D721Med (cell line): ENCODE results near the gene WDR74.

Experiments used
- DNase-seq: peaks from one replicate; pipeline ENCODE4 v3.0.0; 2011; ENCODE audit warnings: low spot score; ENCODE audit not compliant: insufficient read length
- FAIRE-seq: peaks from 2 replicates; lab custom pipeline; 2011; peaks lifted over from hg19 to GRCh38; lab: Jason Lieb, UNC
- CTCF ChIP-seq: IDR thresholded peaks from 2 replicates; pipeline ENCODE4 v1.5.1; 2012; ENCODE audit warnings: mild to moderate bottlenecking, control low read depth; ENCODE audit not compliant: insufficient read depth; ENCODE audit errors: missing control alignments

The WDR74 gene

GRCh38 chr11:62794201-62794775, 45.1 kb downstream of the WDR74 start:
- TF ChIP-seq CTCF, result no peak
- no peak for FAIRE-seq
- DNase-seq, result no peak

GRCh38 chr11:62792202-62792575, 47.2 kb downstream of the WDR74 start:
- TF ChIP-seq CTCF, result no peak
- FAIRE-seq, result no peak
- DNase-seq, result no peak

- FAIRE-seq (no peak), DNase-seq (peak; percentile 78)
- no peak for TF ChIP-seq CTCF
These were observed 47.7 kb downstream of the WDR74 start, which contains the start of gene TMEM223 for GRCh38 chr11:62791501-62792201. Gene TMEM223 (minus strand): TSS chr11:62792006. CDS start chr11:62791994, 12 bp downstream.

GRCh38 chr11:62789576-62789975, 49.8 kb downstream of the WDR74 start:
- no peak for TF ChIP-seq CTCF
- FAIRE-seq (no peak), DNase-seq (no peak)

GRCh38 chr11:62788991-62789390, 50.4 kb downstream of the WDR74 start:
- no peak for FAIRE-seq
- no peak for DNase-seq
- TF ChIP-seq CTCF, result no peak

GRCh38 chr11:62787005-62787759, 52.2 kb downstream of the WDR74 start, which contains the start of gene TMEM179B:
Gene TMEM179B (plus strand): TSS chr11:62787402. CDS start chr11:62787432, 30 bp downstream.
- no peak for FAIRE-seq
- peak; percentile 95 for DNase-seq
- peak; percentile 54 for TF ChIP-seq CTCF
